Activated B cell treated with CpG ODN at 0.5 μM for 24 hours (primary cell): Measurements from ENCODE around the gene RPP40. TPM values are rescaled to one million over a fixed set of nuclear protein-coding genes. Genes with fewer than 3 reads are reported as not detected.
"Not testable (repeated sequence)": the region's sequence is repeated elsewhere in the genome, so short reads cannot be mapped to it uniquely, and the experiment has no call there.

Source experiments
- ATAC-seq: fragments of 200-7000 bp; cut with Tn5 transposase; one replicate; pipeline ENCODE4 v1.10.0; 2021; ENCODE audit warnings: low read depth, mild to moderate bottlenecking, moderate library complexity
- CTCF ChIA-PET: fragments of 350-600 bp; sonication (Branson Sonifier 250); formaldehyde crosslinking; loops from one replicate; lab custom pipeline; 2021; ENCODE audit warnings: antibody characterized with exemption; lab: Charles Lee
- POLR2A ChIA-PET: fragments of 350-600 bp; sonication (Branson Sonifier 250); formaldehyde crosslinking; loops from one replicate; lab custom pipeline; 2021; ENCODE audit warnings: antibody characterized with exemption; lab: Charles Lee
- DNase-seq: peaks from one replicate; pipeline ENCODE4 v3.0.0; 2022
- H3K27ac Mint-ChIP-seq: one replicate; pipeline ENCODE4 v1.8.0; 2020; ENCODE audit warnings: mixed read lengths
- H3K27me3 Mint-ChIP-seq: one replicate; pipeline ENCODE4 v1.8.0; 2021; ENCODE audit warnings: mixed read lengths
- H3K36me3 Mint-ChIP-seq: one replicate; pipeline ENCODE4 v1.8.0; 2021; ENCODE audit warnings: low read depth, mixed read lengths
- H3K4me1 Mint-ChIP-seq: one replicate; pipeline ENCODE4 v1.8.0; 2021; ENCODE audit warnings: mixed read lengths
- H3K4me3 Mint-ChIP-seq: one replicate; pipeline ENCODE4 v1.8.0; 2020; ENCODE audit warnings: mild to moderate bottlenecking, mixed read lengths
- H3K9me3 Mint-ChIP-seq: one replicate; pipeline ENCODE4 v1.8.0; 2020; ENCODE audit warnings: mixed read lengths
- CTCF ChIP-seq: fragments of 200-600 bp; IDR thresholded peaks from one replicate; pipeline ENCODE4 v1.8.0; 2022; ENCODE audit warnings: antibody characterized with exemption, mild to moderate bottlenecking
- intact Hi-C: fragments of 100-400 bp; cut with micrococcal nuclease; formaldehyde crosslinking; loops from one replicate; pipeline ENCODE4 v1.15.1; 2024
- total RNA-seq: library from RNA; stranded (reverse); gene quantifications from 2 replicates; pipeline ENCODE4 v1.2.3, GENCODE V29; 2022

Gene RPP40
- total RNA-seq, 1 donor from 2014 or later = 7.1 TPM

GRCh38 chr6:5006222-5006621 lies 2.4 kb upstream of the RPP40 start:
- Mint-ChIP-seq H3K27ac (no peak overlapping the region), H3K27me3 (no peaks in the 10 kb centered on the region), H3K36me3 (peaks cover 15% of the 10 kb centered on the region), H3K9me3 (no peaks in the 10 kb centered on the region), H3K4me3 (no peak overlapping the region), H3K4me1 (peaks cover 13% of the 10 kb centered on the region)
- DNase-seq (no peak), ATAC-seq (no peak)
- CTCF ChIA-PET = no interaction called here
- no peak for TF ChIP-seq CTCF
- intact Hi-C loops = no loop called here
- POLR2A ChIA-PET = no interaction called here

GRCh38 chr6:5005038-5005433 lies 1.2 kb upstream of the RPP40 start:
- DNase-seq, H3K9me3 Mint-ChIP-seq, H3K4me3 Mint-ChIP-seq, ATAC-seq, H3K27me3 Mint-ChIP-seq, H3K27ac Mint-ChIP-seq, CTCF ChIA-PET: not testable (repeated sequence)
- Mint-ChIP-seq H3K4me1 (peaks cover 13% of the 10 kb centered on the region), H3K36me3 (peaks cover 19% of the 10 kb centered on the region)
- intact Hi-C loops = loop anchor here (2.0 kb wide), 2 partner anchors 80 to 596 kb away; partner anchors contain the start of gene PPP1R3G
- POLR2A ChIA-PET = interaction anchor here (0.9 kb wide), 1 partner anchor 229 kb away, joined by 4 read pairs; the partner anchor contains the start of gene CDYL

GRCh38 chr6:5004373-5005037 lies 668 bp upstream of the RPP40 start:
- Mint-ChIP-seq H3K9me3 (no peaks in the 10 kb centered on the region), H3K4me1 (peaks cover 13% of the 10 kb centered on the region), H3K4me3 (peak overlapping the region; percentile 94), H3K36me3 (peaks cover 22% of the 10 kb centered on the region), H3K27ac (peak overlapping the region; percentile 98), H3K27me3 (no peaks in the 10 kb centered on the region)
- ATAC-seq (no peak), DNase-seq (no peak)
- intact Hi-C loops = loop anchor here (1.0 to 5.0 kb wide), 7 partner anchors 26 to 1257 kb away; partner anchors contain the start of gene PPP1R3G
- POLR2A ChIA-PET = interaction anchor here (0.6 to 1.9 kb wide), 3 partner anchors 203 to 1886 kb away, joined by 3 to 12 read pairs (median 4); partner anchors contain the start of genes BPHL and CDYL
- no peak for TF ChIP-seq CTCF
- CTCF ChIA-PET = no interaction called here

- CTCF ChIA-PET = no interaction called here
- no peak overlapping the region for H3K4me3 Mint-ChIP-seq
These were observed 4.3 kb downstream of the RPP40 start for GRCh38 chr6:4999586-4999985.

GRCh38 chr6:4997862-4998261 lies 6.0 kb downstream of the RPP40 start:
- Mint-ChIP-seq H3K4me3 (no peak overlapping the region), H3K36me3 (peaks cover 65% of the 10 kb centered on the region)
- POLR2A ChIA-PET = no interaction called here

More at GRCh38 chr6:4999586-4999985, 4.3 kb downstream of the RPP40 start:
- no peak for TF ChIP-seq CTCF
- DNase-seq (no peak), ATAC-seq (no peak)
- Mint-ChIP-seq H3K27ac (no peak overlapping the region), H3K27me3 (no peaks in the 10 kb centered on the region), H3K9me3 (no peaks in the 10 kb centered on the region), H3K4me1 (peaks cover 12% of the 10 kb centered on the region), H3K36me3 (peaks cover 61% of the 10 kb centered on the region)
- intact Hi-C loops = no loop called here
- POLR2A ChIA-PET = no interaction called here

More at GRCh38 chr6:4997862-4998261, 6.0 kb downstream of the RPP40 start:
- Mint-ChIP-seq H3K27ac (no peak overlapping the region), H3K4me1 (peaks cover 2% of the 10 kb centered on the region), H3K9me3 (no peaks in the 10 kb centered on the region), H3K27me3 (no peaks in the 10 kb centered on the region)
- DNase-seq (no peak), ATAC-seq (no peak)
- TF ChIP-seq CTCF = no peak
- CTCF ChIA-PET = no interaction called here
- intact Hi-C loops = no loop called here
